Measurements from ENCODE around the gene RGS10.

RGS10 gene

DNA sequence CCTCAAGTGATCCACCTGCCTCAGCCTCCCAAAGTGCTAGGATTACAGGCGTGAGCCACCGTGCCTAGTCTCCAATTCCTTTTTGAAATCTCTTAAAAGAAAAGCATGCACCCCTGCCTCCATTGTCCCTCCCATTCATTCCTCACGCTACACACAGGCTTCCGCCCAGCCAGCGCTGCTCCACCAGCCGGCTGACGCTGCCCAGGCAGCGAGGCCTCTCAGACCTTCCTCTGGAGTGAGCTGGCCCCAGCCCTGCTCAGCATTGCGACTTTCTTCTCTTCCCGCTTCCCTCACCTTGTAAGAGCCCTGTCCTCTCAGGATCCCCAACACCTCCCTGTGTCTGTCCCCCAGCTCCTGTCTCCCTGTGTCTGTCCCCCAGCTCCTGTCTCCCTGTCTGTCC is 23.6 kb downstream of the RGS10 start:
- Histone ChIP-seq H3K4me1 (ENCODE audit: control insufficient read depth, insufficient read depth, low read length) (peaks cover 21% of the 10 kb centered on the region), H3K36me3 (ENCODE audit: control insufficient read depth, insufficient read depth, low read length) (no peaks in the 10 kb centered on the region), H3K27me3 (ENCODE audit: control insufficient read depth, insufficient read depth, low read length, poor library complexity, severe bottlenecking) (no peaks in the 10 kb centered on the region), H3K9me3 (ENCODE audit: control insufficient read depth, low read length) (no peaks in the 10 kb centered on the region), H3K4me3 (ENCODE audit: insufficient read depth, low read depth, low read length) (no peak overlapping the region), H3K27ac (ENCODE audit: insufficient read depth, low read depth, low read length, poor library complexity, severe bottlenecking) (no peak overlapping the region)
- 70 to 74% methylated on average over 10 of the region's 10 CpGs for WGBS, 2 experiments

DNA sequence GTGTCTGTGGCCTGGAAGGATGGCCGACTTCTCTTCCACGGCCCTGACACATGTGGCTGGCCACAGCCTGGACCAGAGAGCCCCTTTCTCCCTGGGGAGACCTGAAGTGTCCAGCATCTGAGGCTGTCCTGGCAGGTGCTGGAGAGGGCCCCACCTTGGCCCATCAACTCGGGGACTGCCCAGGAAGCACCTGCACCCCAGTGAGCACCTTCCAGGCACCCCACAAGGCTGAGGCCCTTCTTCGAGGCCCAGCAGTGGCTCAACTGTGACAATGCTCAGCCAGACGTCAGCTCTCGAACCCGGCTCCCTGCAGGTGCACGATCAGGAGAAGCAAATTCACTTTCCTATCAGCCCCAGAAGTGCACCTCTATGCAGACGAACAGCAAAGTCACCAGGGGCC is 24.3 kb downstream of the RGS10 start:
- no peak overlapping the region for H3K4me3 ChIP-seq (ENCODE audit: insufficient read depth, low read depth, low read length)
- H3K27ac ChIP-seq (ENCODE audit: insufficient read depth, low read depth, low read length, poor library complexity, severe bottlenecking) = no peak overlapping the region

DNA sequence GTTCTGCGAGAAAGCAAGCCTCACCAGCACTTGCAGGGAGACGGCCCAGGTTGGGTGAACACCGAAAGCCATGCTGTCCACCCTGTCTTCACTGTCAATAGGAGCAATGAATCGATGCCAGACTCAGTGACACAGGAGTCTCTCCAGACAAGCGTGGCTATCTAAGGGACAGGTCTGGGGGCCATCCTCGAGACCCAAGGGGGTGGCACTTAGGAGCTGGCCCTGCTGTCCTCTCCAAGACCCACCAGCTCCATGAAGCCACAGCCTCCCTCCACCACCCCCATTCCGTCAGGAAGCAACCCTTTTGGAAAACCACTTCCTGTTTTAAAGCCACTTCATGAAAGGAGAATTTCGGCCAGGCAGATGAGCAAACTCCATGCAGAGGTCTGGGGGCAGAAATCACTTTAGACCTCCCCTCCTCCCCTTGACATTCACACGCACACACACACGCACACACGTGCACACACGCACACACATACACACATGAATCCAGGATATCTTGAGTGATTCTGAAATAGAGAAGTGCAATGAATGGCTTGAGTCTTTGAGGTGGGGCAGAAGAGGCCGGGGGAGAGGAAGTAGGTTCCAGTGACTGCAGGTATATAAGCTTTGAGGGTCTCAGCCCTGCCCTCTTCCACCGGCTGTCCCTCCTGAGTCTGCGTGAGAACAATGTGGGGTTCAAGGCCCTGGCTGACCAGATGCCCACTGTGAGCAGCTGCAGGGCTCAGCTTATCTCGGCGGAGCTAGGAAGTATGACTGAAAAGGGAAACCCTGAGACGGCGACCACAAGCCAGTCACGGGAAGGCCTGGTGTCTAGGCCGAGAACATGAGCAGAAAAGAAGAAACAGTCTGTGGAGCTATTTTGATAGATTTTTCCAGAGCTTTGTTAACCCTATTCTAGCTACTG is 25.0 kb downstream of the RGS10 start:
- WGBS, 2 experiments = 93 to 95% methylated on average over 18 to 20 of the region's 21 CpGs
- peaks cover 21% of the 10 kb centered on the region for H3K4me1 ChIP-seq (ENCODE audit: control insufficient read depth, insufficient read depth, low read length)
- no peaks in the 10 kb centered on the region for H3K36me3 ChIP-seq (ENCODE audit: control insufficient read depth, insufficient read depth, low read length)
- H3K27ac ChIP-seq (ENCODE audit: insufficient read depth, low read depth, low read length, poor library complexity, severe bottlenecking) = no peak overlapping the region
- H3K9me3 ChIP-seq (ENCODE audit: control insufficient read depth, low read length) = no peaks in the 10 kb centered on the region
- H3K27me3 ChIP-seq (ENCODE audit: control insufficient read depth, insufficient read depth, low read length, poor library complexity, severe bottlenecking) = no peaks in the 10 kb centered on the region
- H3K4me3 ChIP-seq (ENCODE audit: insufficient read depth, low read depth, low read length) = no peak overlapping the region

More for the DNA sequence above, 24.3 kb downstream of the RGS10 start:
- no peaks in the 10 kb centered on the region for H3K27me3 ChIP-seq (ENCODE audit: control insufficient read depth, insufficient read depth, low read length, poor library complexity, severe bottlenecking)
- no peaks in the 10 kb centered on the region for H3K36me3 ChIP-seq (ENCODE audit: control insufficient read depth, insufficient read depth, low read length)
- no peaks in the 10 kb centered on the region for H3K9me3 ChIP-seq (ENCODE audit: control insufficient read depth, low read length)
- peaks cover 21% of the 10 kb centered on the region for H3K4me1 ChIP-seq (ENCODE audit: control insufficient read depth, insufficient read depth, low read length)
- 94 to 95% methylated on average over 9 of the region's 9 CpGs for WGBS, 2 experiments

DNA sequence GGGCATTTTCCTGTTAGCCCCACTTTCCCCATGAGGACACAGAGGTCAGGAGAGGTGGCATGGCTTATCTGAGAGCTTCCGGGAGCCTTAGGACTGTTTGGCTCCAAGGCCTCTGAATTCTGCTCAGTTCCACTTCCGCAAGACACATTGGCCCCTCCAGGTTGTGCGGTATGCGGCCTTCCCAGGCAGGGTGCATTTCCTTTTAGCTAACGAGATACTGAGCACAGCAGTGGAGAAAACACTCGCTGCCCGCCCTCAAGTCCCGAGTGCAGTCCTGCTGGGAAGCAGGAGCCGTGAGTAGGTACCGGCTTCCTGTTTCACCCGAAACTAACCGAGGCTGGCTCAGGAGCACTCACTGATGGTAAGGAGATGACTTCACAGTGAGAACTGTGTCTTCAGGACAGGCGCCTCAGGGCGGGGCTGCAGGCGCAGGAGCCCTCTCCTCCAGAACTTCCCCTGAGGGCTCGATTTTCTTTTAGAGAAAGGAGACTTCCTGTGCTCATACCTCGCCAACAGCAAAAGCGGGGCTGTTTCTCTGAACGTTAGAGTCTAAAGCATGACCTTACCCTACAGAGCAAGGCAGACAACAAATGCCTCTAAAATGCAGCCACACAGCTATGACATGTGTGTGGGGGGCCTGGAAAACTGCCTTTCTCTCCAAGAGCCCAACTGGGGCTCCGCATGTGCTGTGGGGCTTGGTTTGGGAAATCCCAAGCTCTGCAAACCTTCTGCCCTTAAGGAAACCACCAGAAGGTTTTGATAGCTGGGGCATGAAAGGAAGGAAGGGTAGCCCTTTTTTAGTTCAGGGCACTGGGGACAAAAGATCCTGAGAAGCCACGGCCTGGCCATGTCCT is 25.9 kb downstream of the RGS10 start:
- Histone ChIP-seq H3K4me3 (ENCODE audit: insufficient read depth, low read depth, low read length) (no peak overlapping the region), H3K36me3 (ENCODE audit: control insufficient read depth, insufficient read depth, low read length) (no peaks in the 10 kb centered on the region), H3K4me1 (ENCODE audit: control insufficient read depth, insufficient read depth, low read length) (peaks cover 21% of the 10 kb centered on the region), H3K27ac (ENCODE audit: insufficient read depth, low read depth, low read length, poor library complexity, severe bottlenecking) (no peak overlapping the region), H3K9me3 (ENCODE audit: control insufficient read depth, low read length) (no peaks in the 10 kb centered on the region), H3K27me3 (ENCODE audit: control insufficient read depth, insufficient read depth, low read length, poor library complexity, severe bottlenecking) (no peaks in the 10 kb centered on the region)
- WGBS, 2 experiments = 61 to 66% methylated on average over 21 of the region's 21 CpGs

- Histone ChIP-seq H3K4me1 (ENCODE audit: control insufficient read depth, insufficient read depth, low read length) (peaks cover 21% of the 10 kb centered on the region), H3K36me3 (ENCODE audit: control insufficient read depth, insufficient read depth, low read length) (no peaks in the 10 kb centered on the region), H3K27ac (ENCODE audit: insufficient read depth, low read depth, low read length, poor library complexity, severe bottlenecking) (no peak overlapping the region), H3K27me3 (ENCODE audit: control insufficient read depth, insufficient read depth, low read length, poor library complexity, severe bottlenecking) (no peaks in the 10 kb centered on the region), H3K9me3 (ENCODE audit: control insufficient read depth, low read length) (no peaks in the 10 kb centered on the region), H3K4me3 (ENCODE audit: insufficient read depth, low read depth, low read length) (no peak overlapping the region)
- 92 to 93% methylated on average over 10 of the region's 10 CpGs for WGBS, 2 experiments
These were observed 26.9 kb downstream of the RGS10 start for GRCh38 chr10:119515511-119516045.

- 95 to 98% methylated on average over 6 of the region's 6 CpGs for WGBS, 2 experiments
- Histone ChIP-seq H3K9me3 (ENCODE audit: control insufficient read depth, low read length) (no peaks in the 10 kb centered on the region), H3K36me3 (ENCODE audit: control insufficient read depth, insufficient read depth, low read length) (no peaks in the 10 kb centered on the region), H3K4me3 (ENCODE audit: insufficient read depth, low read depth, low read length) (no peak overlapping the region), H3K27me3 (ENCODE audit: control insufficient read depth, insufficient read depth, low read length, poor library complexity, severe bottlenecking) (no peaks in the 10 kb centered on the region), H3K27ac (ENCODE audit: insufficient read depth, low read depth, low read length, poor library complexity, severe bottlenecking) (no peak overlapping the region), H3K4me1 (ENCODE audit: control insufficient read depth, insufficient read depth, low read length) (peaks cover 17% of the 10 kb centered on the region)
These were observed 27.7 kb downstream of the RGS10 start for GRCh38 chr10:119514819-119515218.

DNA sequence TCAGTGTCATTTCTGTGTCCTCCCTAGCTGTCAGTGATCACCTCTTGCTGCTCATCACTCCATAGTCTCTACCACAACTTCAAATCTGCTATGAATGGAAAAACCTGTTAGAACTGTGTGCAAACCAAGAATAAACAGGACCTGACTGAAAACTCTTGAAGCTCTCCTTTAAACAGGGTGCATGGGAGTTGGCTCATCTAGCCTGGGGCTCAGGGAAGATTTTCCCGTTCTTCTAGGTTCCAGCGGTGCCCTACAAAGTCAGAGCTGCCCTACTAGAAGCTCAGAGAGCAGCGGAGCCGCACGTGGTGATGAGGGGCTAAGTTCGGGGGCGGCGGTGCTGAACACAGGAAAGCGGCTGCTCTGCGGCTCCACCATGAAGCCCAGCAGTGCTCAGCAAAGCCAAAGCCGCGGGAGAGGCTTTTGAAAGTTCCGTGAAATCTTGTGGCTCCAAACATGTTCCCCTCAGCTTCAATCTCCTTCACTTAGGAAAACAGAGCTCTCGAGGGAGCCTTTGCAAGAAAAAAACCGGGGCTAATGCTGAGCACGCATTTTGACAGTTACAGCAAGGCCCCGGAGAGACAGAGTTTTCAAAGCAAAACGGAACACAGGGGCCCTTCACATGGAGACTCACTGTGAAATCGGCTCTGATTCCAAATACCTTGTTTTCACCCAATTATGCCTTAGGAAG is 30.5 kb downstream of the RGS10 start:
- 82% methylated on average over 19 of the region's 19 CpGs for WGBS, 2 experiments
- H3K27me3 ChIP-seq (ENCODE audit: control insufficient read depth, insufficient read depth, low read length, poor library complexity, severe bottlenecking) = no peaks in the 10 kb centered on the region
- H3K4me3 ChIP-seq (ENCODE audit: insufficient read depth, low read depth, low read length) = no peak overlapping the region
- H3K9me3 ChIP-seq (ENCODE audit: control insufficient read depth, low read length) = no peaks in the 10 kb centered on the region
- no peak overlapping the region for H3K27ac ChIP-seq (ENCODE audit: insufficient read depth, low read depth, low read length, poor library complexity, severe bottlenecking)
- H3K36me3 ChIP-seq (ENCODE audit: control insufficient read depth, insufficient read depth, low read length) = no peaks in the 10 kb centered on the region
- peaks cover 9% of the 10 kb centered on the region for H3K4me1 ChIP-seq (ENCODE audit: control insufficient read depth, insufficient read depth, low read length)

- no peaks in the 10 kb centered on the region for H3K4me1 ChIP-seq (ENCODE audit: control insufficient read depth, insufficient read depth, low read length)
- H3K9me3 ChIP-seq (ENCODE audit: control insufficient read depth, low read length) = no peaks in the 10 kb centered on the region
- H3K4me3 ChIP-seq (ENCODE audit: insufficient read depth, low read depth, low read length) = no peak overlapping the region
- WGBS, 2 experiments = 87 to 88% methylated on average over 10 of the region's 10 CpGs
- H3K27ac ChIP-seq (ENCODE audit: insufficient read depth, low read depth, low read length, poor library complexity, severe bottlenecking) = no peak overlapping the region
- H3K36me3 ChIP-seq (ENCODE audit: control insufficient read depth, insufficient read depth, low read length) = no peaks in the 10 kb centered on the region
- H3K27me3 ChIP-seq (ENCODE audit: control insufficient read depth, insufficient read depth, low read length, poor library complexity, severe bottlenecking) = no peaks in the 10 kb centered on the region
These were observed 32.5 kb downstream of the RGS10 start for GRCh38 chr10:119509909-119510451.

- H3K4me1 ChIP-seq (ENCODE audit: control insufficient read depth, insufficient read depth, low read length) = peaks cover 5% of the 10 kb centered on the region
- no peak overlapping the region for H3K27ac ChIP-seq (ENCODE audit: insufficient read depth, low read depth, low read length, poor library complexity, severe bottlenecking)
- no peak overlapping the region for H3K4me3 ChIP-seq (ENCODE audit: insufficient read depth, low read depth, low read length)
- WGBS, 2 experiments = 74 to 80% methylated on average over 5 of the region's 5 CpGs
- no peaks in the 10 kb centered on the region for H3K36me3 ChIP-seq (ENCODE audit: control insufficient read depth, insufficient read depth, low read length)
- H3K27me3 ChIP-seq (ENCODE audit: control insufficient read depth, insufficient read depth, low read length, poor library complexity, severe bottlenecking) = no peaks in the 10 kb centered on the region
- no peaks in the 10 kb centered on the region for H3K9me3 ChIP-seq (ENCODE audit: control insufficient read depth, low read length)
These were observed 35.4 kb downstream of the RGS10 start for GRCh38 chr10:119507115-119507514.

All from ectodermal cell (in vitro differentiated cells).